BLaER1 (cell line): ENCODE results near the gene VWA7.
"Not testable (repeated sequence)": the region's sequence is repeated elsewhere in the genome, so short reads cannot be mapped to it uniquely, and the experiment has no call there.

Source experiments
- H3K27ac ChIP-seq: shearing (Covaris generic); formaldehyde crosslinking; 2 replicates; pipeline ENCODE4 v1.8.1; 2022
- H3K27me3 ChIP-seq: shearing (Covaris generic); formaldehyde crosslinking; 2 replicates; pipeline ENCODE4 v1.8.1; 2022
- H3K36me3 ChIP-seq: shearing (Covaris generic); formaldehyde crosslinking; 2 replicates; pipeline ENCODE4 v1.8.1; 2022
- H3K4me1 ChIP-seq: shearing (Covaris generic); formaldehyde crosslinking; 2 replicates; pipeline ENCODE4 v1.8.1; 2022
- H3K4me2 ChIP-seq: shearing (Covaris generic); formaldehyde crosslinking; 2 replicates; pipeline ENCODE4 v1.8.1; 2022
- H3K4me3 ChIP-seq: shearing (Covaris generic); formaldehyde crosslinking; 2 replicates; pipeline ENCODE4 v1.8.1; 2022
- H3K9ac ChIP-seq: shearing (Covaris generic); formaldehyde crosslinking; 2 replicates; pipeline ENCODE4 v1.8.1; 2022
- H3K9me3 ChIP-seq: shearing (Covaris generic); formaldehyde crosslinking; 2 replicates; pipeline ENCODE4 v1.8.1; 2022
- H4K20me1 ChIP-seq: shearing (Covaris generic); formaldehyde crosslinking; 2 replicates; pipeline ENCODE4 v1.8.1; 2022
- Cebpa-rat ChIP-seq: shearing (Covaris generic); IDR thresholded peaks from 2 replicates; pipeline ENCODE4 v1.8.1; 2022

The VWA7 gene, protein sequence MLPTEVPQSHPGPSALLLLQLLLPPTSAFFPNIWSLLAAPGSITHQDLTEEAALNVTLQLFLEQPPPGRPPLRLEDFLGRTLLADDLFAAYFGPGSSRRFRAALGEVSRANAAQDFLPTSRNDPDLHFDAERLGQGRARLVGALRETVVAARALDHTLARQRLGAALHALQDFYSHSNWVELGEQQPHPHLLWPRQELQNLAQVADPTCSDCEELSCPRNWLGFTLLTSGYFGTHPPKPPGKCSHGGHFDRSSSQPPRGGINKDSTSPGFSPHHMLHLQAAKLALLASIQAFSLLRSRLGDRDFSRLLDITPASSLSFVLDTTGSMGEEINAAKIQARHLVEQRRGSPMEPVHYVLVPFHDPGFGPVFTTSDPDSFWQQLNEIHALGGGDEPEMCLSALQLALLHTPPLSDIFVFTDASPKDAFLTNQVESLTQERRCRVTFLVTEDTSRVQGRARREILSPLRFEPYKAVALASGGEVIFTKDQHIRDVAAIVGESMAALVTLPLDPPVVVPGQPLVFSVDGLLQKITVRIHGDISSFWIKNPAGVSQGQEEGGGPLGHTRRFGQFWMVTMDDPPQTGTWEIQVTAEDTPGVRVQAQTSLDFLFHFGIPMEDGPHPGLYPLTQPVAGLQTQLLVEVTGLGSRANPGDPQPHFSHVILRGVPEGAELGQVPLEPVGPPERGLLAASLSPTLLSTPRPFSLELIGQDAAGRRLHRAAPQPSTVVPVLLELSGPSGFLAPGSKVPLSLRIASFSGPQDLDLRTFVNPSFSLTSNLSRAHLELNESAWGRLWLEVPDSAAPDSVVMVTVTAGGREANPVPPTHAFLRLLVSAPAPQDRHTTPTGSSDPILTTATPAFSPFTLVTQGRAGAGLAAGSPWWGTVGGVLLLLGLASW

DNA sequence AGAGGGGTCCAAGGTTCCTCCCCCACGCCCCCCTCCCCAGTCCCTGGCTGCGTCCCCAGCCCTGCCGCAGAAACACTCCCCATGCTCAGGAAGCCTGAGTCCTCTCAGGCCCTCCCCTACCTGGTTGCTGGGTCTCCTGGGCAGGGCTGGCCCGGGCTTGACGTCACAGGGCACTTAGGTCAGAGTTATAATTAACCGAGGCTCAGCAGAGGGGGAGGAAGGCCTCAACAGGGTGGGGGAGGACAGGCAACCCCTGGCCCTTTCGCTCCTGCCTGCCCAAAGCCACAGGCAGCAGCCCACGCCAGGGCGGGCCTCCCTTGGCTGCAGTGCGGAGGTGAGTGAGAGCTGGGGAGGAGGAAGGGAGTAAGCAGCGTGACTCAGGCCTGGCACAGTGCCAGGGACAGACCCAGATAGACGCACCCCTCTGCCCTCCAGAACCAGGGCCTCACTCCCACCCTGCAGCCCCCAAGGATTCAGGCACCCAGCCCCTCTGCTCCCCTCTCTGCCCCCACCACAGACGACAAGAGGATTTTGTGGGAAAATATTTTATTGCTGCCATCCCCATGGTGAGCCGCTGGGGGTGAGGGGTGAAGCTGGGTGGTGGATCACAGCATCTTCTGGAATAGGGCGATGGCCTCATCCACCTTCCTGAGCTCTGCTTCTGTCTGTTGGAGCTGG lies at the start of gene VWA7:
VWA7 (minus strand) TSS at position 340 of the 678 bp plus-strand sequence. CDS start 549 bp downstream, outside the sequence.
- H3K9ac ChIP-seq = 0 out of 2 replicates have a peak within 1 kb of the TSS, but pooled peaks have one; percentile 23
- TF ChIP-seq Cebpa-rat = no peak
- peaks cover 6% of the 10 kb centered on the region; the same call in 1 of the 2 replicates for H4K20me1 ChIP-seq
- no peaks in the 10 kb centered on the region for H3K27me3 ChIP-seq
- peaks cover 47% of the 10 kb centered on the region for H3K36me3 ChIP-seq
- peak within 1 kb of the TSS; percentile 58 for H3K27ac ChIP-seq
- H3K4me1 ChIP-seq = peaks cover 53% of the 10 kb centered on the region
- H3K9me3 ChIP-seq = no peaks in the 10 kb centered on the region
- H3K4me3 ChIP-seq = no peak within 1 kb of the TSS
- peak within 1 kb of the TSS; percentile 66 for H3K4me2 ChIP-seq

DNA sequence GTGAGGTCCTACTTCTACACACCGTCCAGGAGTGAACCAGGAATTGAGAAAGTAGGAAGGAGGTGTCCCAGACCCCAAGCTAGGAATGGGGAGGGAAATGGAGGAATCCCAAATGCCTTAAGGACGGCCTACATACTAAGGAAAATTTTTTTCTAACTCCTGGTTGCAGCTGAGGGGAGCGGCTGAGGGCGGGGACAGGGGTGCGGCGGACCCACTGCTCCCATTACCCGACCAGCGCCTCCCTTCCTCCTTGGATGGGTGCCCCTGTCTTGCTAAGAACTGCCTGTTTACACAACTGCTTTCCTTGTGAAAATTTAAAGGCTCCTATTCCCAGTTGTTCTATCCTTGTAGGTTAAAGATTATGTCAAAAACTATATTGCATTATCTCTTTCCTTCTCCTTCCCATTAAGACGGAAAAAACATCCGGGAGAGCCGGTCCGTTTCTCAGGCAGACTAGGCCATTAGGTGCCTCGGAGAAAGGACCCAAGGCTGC lies 49.7 kb upstream of the VWA7 start:
- Histone ChIP-seq H3K27ac (peak overlapping the region; percentile 91), H3K4me2 (peak overlapping the region; percentile 96)

DNA sequence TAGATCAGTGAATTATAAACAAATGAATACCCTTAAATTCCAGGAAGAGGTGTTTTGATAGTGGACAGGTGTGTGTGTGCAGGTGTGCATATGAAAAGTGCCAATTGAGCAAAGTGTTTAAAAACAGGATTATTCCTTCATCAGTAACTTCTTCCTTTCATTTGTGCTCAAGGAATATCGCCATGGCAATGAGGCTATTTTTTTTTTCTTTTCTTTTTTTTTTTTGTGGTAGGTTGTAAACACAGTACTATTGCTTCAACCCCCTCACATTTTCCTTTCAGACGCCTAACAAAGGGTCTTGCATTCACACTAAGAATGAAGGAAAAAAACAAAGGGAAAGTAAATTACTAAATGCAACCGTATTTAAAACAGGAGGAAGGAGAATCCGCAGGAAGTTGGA lies 48.4 kb upstream of the VWA7 start:
- H3K9ac ChIP-seq = no peak overlapping the region
- H3K4me2 ChIP-seq = peak overlapping the region; percentile 96
- H4K20me1 ChIP-seq = no peaks in the 10 kb centered on the region
- H3K27me3 ChIP-seq = no peaks in the 10 kb centered on the region
- H3K9me3 ChIP-seq = no peaks in the 10 kb centered on the region
- H3K27ac ChIP-seq = no peak overlapping the region
- H3K4me1 ChIP-seq = peaks cover 43% of the 10 kb centered on the region
- H3K36me3 ChIP-seq = no peaks in the 10 kb centered on the region
- no peak for TF ChIP-seq Cebpa-rat
- H3K4me3 ChIP-seq = no peak overlapping the region

More for the DNA sequence above, 49.7 kb upstream of the VWA7 start:
- Histone ChIP-seq H3K9me3 (no peaks in the 10 kb centered on the region), H4K20me1 (no peaks in the 10 kb centered on the region), H3K4me1 (peaks cover 45% of the 10 kb centered on the region), H3K36me3 (no peaks in the 10 kb centered on the region), H3K4me3 (peak overlapping the region; percentile 75), H3K9ac (peak overlapping the region; percentile 79), H3K27me3 (no peaks in the 10 kb centered on the region)
- TF ChIP-seq Cebpa-rat = no peak

DNA sequence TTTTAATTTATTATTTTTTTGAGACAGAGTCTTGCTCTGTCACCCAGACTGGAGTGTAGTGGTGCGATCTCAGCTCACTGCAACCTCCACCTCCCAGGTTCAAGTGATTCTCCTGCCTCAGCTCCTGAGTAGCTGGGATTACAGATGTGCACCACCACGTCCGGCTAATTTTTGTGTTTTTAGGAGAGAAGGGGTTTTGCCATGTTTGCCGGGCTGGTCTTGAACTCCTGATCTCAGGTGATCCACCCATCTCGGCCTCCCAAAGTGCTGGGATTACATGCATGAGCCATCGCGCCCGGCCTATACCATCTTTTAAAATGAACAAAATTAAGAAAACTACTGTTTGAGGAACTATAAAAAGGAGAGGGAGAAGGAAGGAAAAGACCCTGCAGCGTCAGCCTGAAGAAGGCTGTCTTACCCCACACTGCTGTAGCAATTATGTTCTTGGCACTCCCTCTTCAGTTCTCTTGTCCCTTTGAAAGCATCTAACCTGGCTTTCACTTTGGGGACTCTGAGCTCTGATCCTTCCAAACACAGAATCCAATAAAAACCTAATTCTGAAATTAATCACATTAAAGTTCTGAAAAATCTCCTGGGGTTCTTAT lies 46.6 kb upstream of the VWA7 start:
- not testable (repeated sequence) for H3K9ac ChIP-seq, H3K36me3 ChIP-seq, H3K27ac ChIP-seq, H3K4me2 ChIP-seq, H3K27me3 ChIP-seq, H3K4me3 ChIP-seq, H4K20me1 ChIP-seq, H3K9me3 ChIP-seq
- H3K4me1 ChIP-seq = peaks cover 45% of the 10 kb centered on the region

DNA sequence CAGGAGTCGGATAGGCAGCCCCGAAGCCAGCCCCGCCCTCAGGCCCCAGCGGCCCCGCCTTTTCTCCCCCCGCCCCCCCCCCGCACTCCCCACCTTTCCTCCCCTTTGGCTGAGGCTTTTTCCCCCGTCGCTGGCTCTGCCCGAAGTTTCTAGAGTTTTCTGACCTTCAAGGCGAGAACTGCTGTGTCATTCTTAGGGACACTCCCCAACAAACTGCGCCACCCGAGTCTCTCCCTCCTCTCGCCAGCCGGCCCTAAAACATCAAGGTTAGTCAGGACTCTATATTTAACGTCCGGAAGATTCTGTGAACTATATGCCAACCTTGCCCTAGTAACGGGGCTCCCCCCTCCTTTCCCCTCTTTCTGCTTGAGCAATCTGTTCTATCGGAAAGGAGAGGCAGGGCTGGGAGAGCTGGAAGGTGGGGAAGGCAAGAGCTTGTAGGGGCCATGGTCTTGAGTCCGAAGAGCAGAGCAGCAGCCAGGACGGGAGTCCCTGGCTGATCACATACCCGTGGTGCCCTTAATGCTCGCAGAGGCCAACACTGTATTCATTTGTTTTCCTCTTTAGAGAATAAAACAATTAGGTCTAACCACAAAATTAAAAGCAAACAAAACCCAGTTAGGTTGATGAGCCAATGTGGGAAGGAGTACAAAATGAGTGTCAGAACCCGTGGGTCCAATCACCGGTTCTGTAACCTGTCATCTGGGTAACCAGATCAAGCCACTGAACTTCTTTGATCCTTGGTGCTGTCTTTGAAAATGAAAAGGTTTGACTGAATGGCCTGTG lies 45.1 kb upstream of the VWA7 start:
- H3K4me1 ChIP-seq = peaks cover 59% of the 10 kb centered on the region
- H4K20me1 ChIP-seq = no peaks in the 10 kb centered on the region
- no peaks in the 10 kb centered on the region for H3K27me3 ChIP-seq
- peak overlapping the region; percentile 81 for H3K9ac ChIP-seq
- H3K36me3 ChIP-seq = no peaks in the 10 kb centered on the region
- H3K4me3 ChIP-seq = peak overlapping the region; percentile 71
- peak overlapping the region; percentile 81 for H3K27ac ChIP-seq
- H3K9me3 ChIP-seq = no peaks in the 10 kb centered on the region
- peak overlapping the region; percentile 94 for H3K4me2 ChIP-seq
- no peak for TF ChIP-seq Cebpa-rat

DNA sequence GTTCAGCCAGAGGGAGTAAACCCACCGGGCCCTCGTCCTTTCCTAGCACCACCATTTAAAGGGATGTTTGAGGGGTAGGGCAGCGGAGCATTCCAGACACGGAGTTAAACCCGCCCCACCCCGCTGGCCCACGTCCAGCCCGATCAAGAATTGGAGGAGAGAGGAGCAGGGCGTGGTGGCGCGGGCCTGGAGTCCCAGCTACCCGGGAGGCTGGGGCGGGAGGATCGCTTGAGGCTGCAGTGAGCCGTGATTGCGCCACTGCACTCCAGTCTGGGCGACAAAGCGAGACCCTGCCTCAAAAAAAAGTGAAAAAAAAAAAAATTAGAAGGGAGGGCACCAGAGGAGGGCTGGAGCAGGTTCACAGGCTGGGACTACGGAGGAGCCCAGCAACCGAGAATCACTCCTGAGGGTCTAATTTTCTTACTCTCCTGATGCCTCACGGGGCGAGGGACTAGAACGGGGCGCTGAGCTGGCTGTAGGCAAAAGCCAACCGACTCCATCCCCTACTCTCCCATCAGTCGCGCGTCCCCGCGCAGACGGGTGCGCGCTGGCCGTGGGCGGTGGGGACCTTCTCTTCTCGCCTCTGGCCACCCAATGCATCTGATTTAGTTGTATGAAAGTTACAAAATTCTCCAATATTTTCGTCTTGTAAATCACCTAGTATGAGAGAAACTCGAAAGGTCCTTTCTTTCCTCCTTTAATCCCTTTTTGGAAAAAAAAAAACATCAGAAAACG lies 44.3 kb upstream of the VWA7 start:
- Histone ChIP-seq H3K9me3 (no peaks in the 10 kb centered on the region), H3K4me1 (peaks cover 56% of the 10 kb centered on the region), H4K20me1 (no peaks in the 10 kb centered on the region), H3K4me2 (peak overlapping the region; percentile 94), H3K9ac (peak overlapping the region; percentile 81), H3K27ac (peak overlapping the region; percentile 81), H3K36me3 (no peaks in the 10 kb centered on the region), H3K4me3 (peak overlapping the region; percentile 71), H3K27me3 (no peaks in the 10 kb centered on the region)
- no peak; the same call in 1 of the 2 replicates for TF ChIP-seq Cebpa-rat

DNA sequence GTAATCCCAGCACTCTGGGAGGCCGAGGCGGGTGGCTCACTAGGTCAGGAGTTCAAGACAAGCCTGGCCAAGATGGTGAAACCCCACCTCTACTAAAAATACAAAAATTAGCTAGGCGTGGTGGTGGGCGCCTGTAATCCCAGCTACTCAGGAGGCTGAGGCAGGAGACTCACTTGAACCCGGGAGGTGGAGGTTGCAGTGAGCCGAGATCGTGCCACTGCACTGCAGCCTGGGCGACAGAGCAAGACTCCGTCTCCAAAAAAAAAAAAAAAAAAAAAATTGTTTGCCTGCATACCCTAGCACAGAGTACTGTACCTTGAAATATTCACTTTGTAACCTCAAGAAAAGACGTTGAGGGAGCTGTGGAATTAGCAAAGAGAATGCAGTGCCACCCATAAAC lies 43.3 kb upstream of the VWA7 start:
- H3K27me3 ChIP-seq, H4K20me1 ChIP-seq, H3K9ac ChIP-seq, H3K27ac ChIP-seq, H3K36me3 ChIP-seq, H3K4me3 ChIP-seq, H3K9me3 ChIP-seq: not testable (repeated sequence)
- H3K4me1 ChIP-seq = peaks cover 48% of the 10 kb centered on the region
- H3K4me2 ChIP-seq = peak overlapping the region; percentile 94

DNA sequence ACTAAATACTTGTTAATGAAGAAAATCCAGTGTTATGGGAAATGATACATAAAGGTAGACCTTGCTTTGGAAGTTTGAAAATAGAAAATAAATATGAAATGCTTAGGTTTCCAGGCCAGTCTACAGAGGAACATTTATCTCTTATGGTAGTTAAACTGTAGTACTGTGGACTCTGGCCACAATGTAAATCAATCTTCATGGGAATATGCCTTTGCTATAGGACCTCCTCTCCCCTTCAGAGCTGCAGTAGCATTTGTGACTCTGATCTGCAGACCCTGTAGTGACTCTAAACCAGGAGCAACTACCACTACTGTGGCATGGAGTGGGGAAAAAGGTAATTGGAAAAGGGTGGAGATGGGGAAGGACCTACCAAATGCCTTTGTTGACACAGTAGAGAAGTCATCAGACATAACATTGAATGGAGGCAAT lies 42.8 kb upstream of the VWA7 start:
- no peak overlapping the region for H3K4me2 ChIP-seq
- H3K4me3 ChIP-seq = no peak overlapping the region
- no peaks in the 10 kb centered on the region for H3K36me3 ChIP-seq
- peaks cover 53% of the 10 kb centered on the region for H3K4me1 ChIP-seq
- no peaks in the 10 kb centered on the region for H4K20me1 ChIP-seq
- TF ChIP-seq Cebpa-rat = no peak
- H3K27ac ChIP-seq = no peak overlapping the region
- no peaks in the 10 kb centered on the region for H3K9me3 ChIP-seq
- H3K27me3 ChIP-seq = peaks cover 8% of the 10 kb centered on the region
- H3K9ac ChIP-seq = no peak overlapping the region

DNA sequence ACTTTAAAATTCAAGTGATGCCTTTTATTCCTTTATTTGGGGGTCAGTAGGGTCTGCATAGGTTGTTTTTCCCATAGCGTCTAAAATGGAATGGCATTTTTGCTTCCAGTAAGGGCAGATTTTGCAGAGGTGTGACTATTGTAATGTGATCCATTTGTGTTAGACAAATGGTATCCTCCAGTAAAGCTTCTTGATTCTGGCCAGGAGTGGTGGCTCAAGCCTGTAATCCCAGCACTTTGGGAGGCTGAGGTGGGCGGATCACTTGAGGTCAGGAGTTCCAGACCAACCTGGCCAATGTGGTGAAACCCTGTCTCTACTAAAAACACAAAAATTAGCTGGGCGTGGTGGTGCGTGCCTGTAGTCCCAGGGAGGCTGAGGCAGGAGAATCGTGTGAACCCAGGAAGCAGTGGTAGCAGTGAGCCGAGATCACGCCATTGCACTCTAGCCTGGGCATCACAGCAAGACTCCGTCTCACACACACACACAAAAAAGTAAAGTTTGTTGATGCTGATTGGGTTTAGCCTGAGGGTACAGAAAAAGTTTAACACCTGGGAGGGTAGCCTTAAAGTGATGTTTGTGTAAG lies 40.9 kb upstream of the VWA7 start:
- Histone ChIP-seq H3K4me1 (peaks cover 53% of the 10 kb centered on the region), H3K27ac (peak overlapping the region; percentile 49; the same call in 1 of the 2 replicates), H3K4me3 (peak overlapping the region; percentile 65), H3K4me2 (peak overlapping the region; percentile 83), H3K27me3 (peaks cover 26% of the 10 kb centered on the region)
- not testable (repeated sequence) for H3K36me3 ChIP-seq, H3K9ac ChIP-seq, H4K20me1 ChIP-seq, H3K9me3 ChIP-seq

DNA sequence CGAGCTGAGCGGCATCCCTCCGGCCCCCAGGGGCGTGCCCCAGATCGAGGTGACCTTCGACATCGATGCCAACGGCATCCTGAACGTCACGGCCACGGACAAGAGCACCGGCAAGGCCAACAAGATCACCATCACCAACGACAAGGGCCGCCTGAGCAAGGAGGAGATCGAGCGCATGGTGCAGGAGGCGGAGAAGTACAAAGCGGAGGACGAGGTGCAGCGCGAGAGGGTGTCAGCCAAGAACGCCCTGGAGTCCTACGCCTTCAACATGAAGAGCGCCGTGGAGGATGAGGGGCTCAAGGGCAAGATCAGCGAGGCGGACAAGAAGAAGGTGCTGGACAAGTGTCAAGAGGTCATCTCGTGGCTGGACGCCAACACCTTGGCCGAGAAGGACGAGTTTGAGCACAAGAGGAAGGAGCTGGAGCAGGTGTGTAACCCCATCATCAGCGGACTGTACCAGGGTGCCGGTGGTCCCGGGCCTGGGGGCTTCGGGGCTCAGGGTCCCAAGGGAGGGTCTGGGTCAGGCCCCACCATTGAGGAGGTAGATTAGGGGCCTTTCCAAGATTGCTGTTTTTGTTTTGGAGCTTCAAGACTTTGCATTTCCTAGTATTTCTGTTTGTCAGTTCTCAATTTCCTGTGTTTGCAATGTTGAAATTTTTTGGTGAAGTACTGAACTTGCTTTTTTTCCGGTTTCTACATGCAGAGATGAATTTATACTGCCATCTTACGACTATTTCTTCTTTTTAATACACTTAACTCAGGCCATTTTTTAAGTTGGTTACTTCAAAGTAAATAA lies 40.2 kb upstream of the VWA7 start:
- H3K9me3 ChIP-seq, H3K36me3 ChIP-seq, H4K20me1 ChIP-seq: not testable (repeated sequence)
- H3K27me3 ChIP-seq = peaks cover 33% of the 10 kb centered on the region
- H3K9ac ChIP-seq = peak overlapping the region; percentile 68; the same call in 1 of the 2 replicates
- peak overlapping the region; percentile 83 for H3K4me2 ChIP-seq
- peaks cover 46% of the 10 kb centered on the region for H3K4me1 ChIP-seq
- H3K4me3 ChIP-seq = peak overlapping the region; percentile 65
- peak overlapping the region; percentile 49; the same call in 1 of the 2 replicates for H3K27ac ChIP-seq
